ENCODE results near the gene APOBEC4. TPM values are rescaled to one million over a fixed set of nuclear protein-coding genes. Genes with fewer than 3 reads are reported as not detected.

APOBEC4 gene
- total and polyA plus RNA-seq, 9 of the 15 experiments (the other 6 are each of a cell fraction or from before 2014, with no cell fraction given), result not detected

GRCh38 chr1:183702087-183702812 is 49.1 kb upstream of the APOBEC4 start (continued):
- TF ChIP-seq PATZ1 (CRISPR knock-in tag; IDR thresholded peaks at IDR 0.05; ENCODE audit: borderline replicate concordance), result no peak
- peak in 1 of 2 experiments; percentile 21; a peak in 1 of 4 replicates for TF ChIP-seq ZNF639 (CRISPR knock-in tag; conservative IDR thresholded peaks at IDR 0.05 in 1 of 2, IDR thresholded peaks at IDR 0.05 in 1 of 2)
- TF ChIP-seq MAFG (tag; conservative IDR thresholded peaks at IDR 0.05), result peak; percentile 42

GRCh38 chr1:183699616-183700160 is 46.6 kb upstream of the APOBEC4 start:
- intact Hi-C loops (cut with micrococcal nuclease), result no loop called here
- BruUV-seq (replicated peaks), result no TSS peak
- H3K4me2 ChIP-seq (ENCODE audit: insufficient read depth, low read length), result no peak overlapping the region
- no peaks in the 10 kb centered on the region for H3K36me3 ChIP-seq (ENCODE audit: control insufficient read depth, insufficient read depth, low read length)
- TF ChIP-seq CEBPB (tag; IDR thresholded peaks at IDR 0.05) (peak; percentile 26; the same call in 1 of the 2 replicates), PHB2 (IDR thresholded peaks at IDR 0.05; ENCODE audit: low read depth) (no peak), CEBPG (CRISPR knock-in tag; IDR thresholded peaks at IDR 0.05) (no peak), CEBPG (tag; conservative IDR thresholded peaks at IDR 0.05 in 1 of 2, IDR thresholded peaks at IDR 0.05 in 1 of 2) (peak in 1 of 2 experiments; percentile 61; a peak in 1 of 4 replicates)
- CTCF ChIA-PET (ENCODE audit: low intra/inter-chr PET ratio), result no interaction called here
- in situ Hi-C loops (cut with MboI), result no loop called here
- no peak for ATAC-seq
- H3K79me2 ChIP-seq (ENCODE audit: control insufficient read depth, insufficient read depth, low read length), result no peaks in the 10 kb centered on the region
- H3K9me3 ChIP-seq (replicated peaks; ENCODE audit: control insufficient read depth, insufficient read depth, low read depth, low read length), result no peaks in the 10 kb centered on the region
- POLR2A ChIA-PET, result no interaction called here
- no peak for DNase-seq (ENCODE audit: extremely low read depth in 1 of 4, low spot score in 3 of 4)
- H3K4me3 ChIP-seq, result no peak overlapping the region
- no peak overlapping the region for H3K9ac ChIP-seq (ENCODE audit: insufficient read depth in 1 of 2, low read depth in 2 of 2, low read length in 2 of 2)
- WGBS (ENCODE audit: insufficient coverage, low coverage, missing lambda C conversion rate), result 5% methylated on average over 4 of the region's 4 CpGs
- H3K27ac ChIP-seq (ENCODE audit: extremely low read depth, low read depth, low read length), result no peak overlapping the region
- no peak for FAIRE-seq
- no peaks in the 10 kb centered on the region for H4K20me1 ChIP-seq (replicated peaks; ENCODE audit: control insufficient read depth, insufficient read depth, low read length)
- no peaks in the 10 kb centered on the region for H3K9me1 ChIP-seq (ENCODE audit: control insufficient read depth, insufficient read depth, low read length)
- no peak overlapping the region for H2AFZ ChIP-seq (ENCODE audit: low read depth, low read length)
- H3K27me3 ChIP-seq (ENCODE audit: control insufficient read depth in 2 of 2, insufficient read depth in 2 of 2, low read length in 2 of 2), result peaks cover 0 to 5% of the 10 kb centered on the region in 2 experiments; a peak in 4 of 5 replicates
- peaks cover 0 to 7% of the 10 kb centered on the region in 2 experiments; a peak in 3 of 5 replicates for H3K4me1 ChIP-seq (replicated peaks in 1 of 2; ENCODE audit: control insufficient read depth in 2 of 2, insufficient read depth in 2 of 2, low read length in 2 of 2)
